Lung (tissue), 12 donors: ENCODE measurements around the gene TP63. TPM values are rescaled to one million over a fixed set of nuclear protein-coding genes. Genes with fewer than 3 reads are reported as not detected.

ENCODE experiments used
- ATAC-seq: fragments of 200-7000 bp; cut with Tn5 transposase; one replicate; pipeline ENCODE4 v1.9.1; 2020; ENCODE audit warnings: moderate number of reproducible peaks; ENCODE audit not compliant: insufficient read depth, low FRiP score
- DNase-seq, 3 donors: peaks; one replicate each; pipeline ENCODE4 v3.0.0-alpha.2; 2013 to 2017
- H3K27ac ChIP-seq, 2 donors: one replicate each; pipeline ENCODE4 v1.5.1; 2013; ENCODE audit warnings: mild to moderate bottlenecking in 2 of 2, moderate library complexity in 2 of 2, control low read depth in 1 of 2, inconsistent platforms in 1 of 2, low read depth in 1 of 2, low read length in 1 of 2
- H3K27me3 ChIP-seq, 3 donors: one replicate each; pipeline ENCODE4 v1.5.1; 2013; ENCODE audit warnings: low read length in 2 of 3; ENCODE audit not compliant: control insufficient read depth in 3 of 3, insufficient read depth in 3 of 3
- H3K36me3 ChIP-seq, 4 donors: one replicate each; pipeline ENCODE4 v1.5.1; 2013; ENCODE audit warnings: low read length in 4 of 4, mild to moderate bottlenecking in 1 of 4, moderate library complexity in 1 of 4; ENCODE audit not compliant: control insufficient read depth in 4 of 4, insufficient read depth in 4 of 4
- H3K4me1 ChIP-seq, 5 donors: one replicate each; pipeline ENCODE4 v1.5.1; 2013; ENCODE audit warnings: low read length in 5 of 5, mild to moderate bottlenecking in 2 of 5, moderate library complexity in 1 of 5; ENCODE audit not compliant: control insufficient read depth in 5 of 5, insufficient read depth in 5 of 5
- H3K4me3 ChIP-seq: one replicate; pipeline ENCODE4 v1.5.1; 2013; ENCODE audit warnings: mild to moderate bottlenecking, control low read depth, moderate library complexity
- H3K9ac ChIP-seq, 2 donors: one replicate each; pipeline ENCODE4 v1.5.1; 2013; ENCODE audit warnings: low read length in 2 of 2, control low read depth in 1 of 2; ENCODE audit not compliant: insufficient read depth in 1 of 2
- H3K9me3 ChIP-seq, 4 donors: one replicate each; pipeline ENCODE4 v1.5.1; 2013; ENCODE audit warnings: low read length in 3 of 4, mild to moderate bottlenecking in 1 of 4, moderate library complexity in 1 of 4; ENCODE audit not compliant: control insufficient read depth in 4 of 4, insufficient read depth in 3 of 4
- CTCF ChIP-seq: IDR thresholded peaks from 2 replicates; pipeline ENCODE4 v1.5.1; 2012; ENCODE audit warnings: mild to moderate bottlenecking; ENCODE audit errors: control extremely low read depth, extremely low read depth
- WGBS, 2 donors: extraction: QIAGEN DNeasy Blood & Tissue Kit; methylation state at CpG; one replicate each; pipeline ENCODE4 v1.1.7; 2013; 5-methylcytosine and 5-hydroxymethylcytosine counted together
- polyA plus RNA-seq, 2 donors: library from polyadenylated mRNA; stranded (reverse); fragments of 200-250 nt; gene quantifications; one replicate each; pipeline ENCODE4 v1.2.1, GENCODE V29; 2013
- total RNA-seq, 2 donors: library from RNA; depleted of rRNA in 1 of 2; stranded (reverse); fragments of >200 nt in 1 of 2; gene quantifications; one replicate each; pipeline ENCODE4 v1.2.1, GENCODE V29; 2014 to 2021
- donor health status: control.
- donor health status: control.
- donor health status: Bipolar disorder and iron deficiency.
- donor health status: healthy.
- donor health status: DM: yes; HTN: yes; CAD: no.

The TP63 gene
- total and polyA plus RNA-seq, 4 donors: 1.1 to 12.3 (median 2.7) TPM

- TF ChIP-seq CTCF: no peak
- Histone ChIP-seq H3K9ac (no peak overlapping the region), H3K4me1 (no peaks in the 10 kb centered on the region), H3K4me3 (no peak overlapping the region), H3K27ac (no peak overlapping the region), H3K27me3 (no peaks in the 10 kb centered on the region), H3K9me3 (peaks cover 0 to 2% (median 0%) of the 10 kb centered on the region in 4 donors), H3K36me3 (no peaks in the 10 kb centered on the region)
- no peak for ATAC-seq
- DNase-seq: no peak
- 72 to 90% methylated on average over 2 of the region's 2 CpGs for WGBS, 2 donors
Measured at GRCh38 chr3:189754356-189754755, 123.2 kb downstream of the TP63 start.

DNA sequence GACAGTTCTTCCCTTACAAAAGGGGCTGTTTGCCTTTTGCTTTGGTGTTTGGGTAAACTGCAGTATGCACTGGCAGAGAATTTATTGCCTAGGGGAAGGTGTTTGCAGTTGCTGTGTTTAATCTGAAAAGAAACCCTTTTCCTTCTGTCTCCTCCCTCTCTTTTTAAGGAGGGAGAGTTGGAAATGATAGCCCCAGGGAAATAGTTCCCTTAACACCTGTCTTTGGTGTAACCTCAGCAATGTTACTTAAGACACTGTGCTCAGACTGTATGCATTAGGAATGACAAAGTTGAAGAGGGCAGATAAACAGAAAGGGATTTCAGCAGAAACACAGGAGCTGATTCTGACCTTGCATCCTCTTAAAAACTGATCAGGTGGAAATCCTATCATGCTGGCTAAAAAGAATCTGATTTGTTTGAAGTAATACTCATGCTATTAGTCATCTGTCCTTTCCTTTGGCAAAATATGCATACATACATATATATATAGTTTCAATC, 125.4 kb downstream of the TP63 start:
- H3K36me3 ChIP-seq: no peaks in the 10 kb centered on the region
- H3K4me1 ChIP-seq: no peaks in the 10 kb centered on the region
- no peak overlapping the region for H3K4me3 ChIP-seq
- H3K9ac ChIP-seq: no peak overlapping the region
- H3K27ac ChIP-seq: no peak overlapping the region
- DNase-seq: no peak
- ATAC-seq: no peak
- TF ChIP-seq CTCF: no peak
- H3K9me3 ChIP-seq: peaks cover 0 to 4% (median 0%) of the 10 kb centered on the region in 4 donors
- H3K27me3 ChIP-seq: no peaks in the 10 kb centered on the region

GRCh38 chr3:189758186-189758585, 127.0 kb downstream of the TP63 start:
- H3K36me3 ChIP-seq: no peaks in the 10 kb centered on the region
- ATAC-seq: no peak
- no peak overlapping the region for H3K4me3 ChIP-seq
- no peak overlapping the region for H3K27ac ChIP-seq
- TF ChIP-seq CTCF: no peak
- H3K27me3 ChIP-seq: no peaks in the 10 kb centered on the region
- no peak for DNase-seq
- no peaks in the 10 kb centered on the region for H3K4me1 ChIP-seq
- WGBS, 2 donors: 90 to 96% methylated on average over 6 of the region's 6 CpGs
- peaks cover 0 to 4% (median 0%) of the 10 kb centered on the region in 4 donors for H3K9me3 ChIP-seq
- H3K9ac ChIP-seq: no peak overlapping the region

- no peaks in the 10 kb centered on the region for H3K9me3 ChIP-seq
- ATAC-seq (no peak), DNase-seq (peak in 1 of 3 donors; percentile 48)
- TF ChIP-seq CTCF: no peak
- no peak overlapping the region for H3K9ac ChIP-seq
- no peaks in the 10 kb centered on the region for H3K36me3 ChIP-seq
- WGBS, 2 donors: 52 to 79% methylated on average over 2 of the region's 2 CpGs
- no peaks in the 10 kb centered on the region for H3K4me1 ChIP-seq
- H3K27me3 ChIP-seq: no peaks in the 10 kb centered on the region
- H3K27ac ChIP-seq: no peak overlapping the region
- no peak overlapping the region for H3K4me3 ChIP-seq
Measured at GRCh38 chr3:189766416-189766815, 135.2 kb downstream of the TP63 start.
